Measurements from ENCODE around the gene KRT27.

DNA sequence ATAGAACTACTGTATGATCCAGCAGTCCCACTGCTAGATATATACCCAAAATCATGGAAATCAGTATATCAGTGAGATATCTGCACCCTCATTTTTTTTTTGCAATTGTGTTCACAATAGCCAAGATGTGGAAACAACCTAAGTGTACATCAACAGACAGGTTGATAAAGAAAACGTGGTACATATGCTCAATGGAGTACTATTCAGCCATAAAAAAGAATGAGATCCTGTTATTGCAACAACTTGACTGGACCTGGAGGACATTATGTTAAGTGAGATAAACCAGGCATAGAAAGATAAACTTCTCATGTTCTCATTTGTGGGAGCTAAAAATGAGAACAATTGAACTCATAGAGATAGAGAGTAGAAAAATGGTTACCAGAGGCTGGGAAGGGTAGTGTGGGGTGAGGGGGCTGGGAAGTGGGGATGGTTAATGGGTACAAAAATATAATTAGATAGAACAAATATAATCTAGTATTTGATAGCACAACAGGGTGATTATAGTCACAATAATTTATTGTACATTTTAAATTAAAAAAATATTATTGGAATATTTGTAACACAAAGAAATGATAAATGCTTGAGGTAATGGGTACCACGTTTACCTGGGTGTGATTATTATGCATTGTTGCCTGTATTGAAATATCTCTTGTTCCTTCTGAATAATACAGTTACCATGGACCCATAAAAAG is 47.9 kb upstream of the KRT27 start:
- TF ChIP-seq, protein P1, sequence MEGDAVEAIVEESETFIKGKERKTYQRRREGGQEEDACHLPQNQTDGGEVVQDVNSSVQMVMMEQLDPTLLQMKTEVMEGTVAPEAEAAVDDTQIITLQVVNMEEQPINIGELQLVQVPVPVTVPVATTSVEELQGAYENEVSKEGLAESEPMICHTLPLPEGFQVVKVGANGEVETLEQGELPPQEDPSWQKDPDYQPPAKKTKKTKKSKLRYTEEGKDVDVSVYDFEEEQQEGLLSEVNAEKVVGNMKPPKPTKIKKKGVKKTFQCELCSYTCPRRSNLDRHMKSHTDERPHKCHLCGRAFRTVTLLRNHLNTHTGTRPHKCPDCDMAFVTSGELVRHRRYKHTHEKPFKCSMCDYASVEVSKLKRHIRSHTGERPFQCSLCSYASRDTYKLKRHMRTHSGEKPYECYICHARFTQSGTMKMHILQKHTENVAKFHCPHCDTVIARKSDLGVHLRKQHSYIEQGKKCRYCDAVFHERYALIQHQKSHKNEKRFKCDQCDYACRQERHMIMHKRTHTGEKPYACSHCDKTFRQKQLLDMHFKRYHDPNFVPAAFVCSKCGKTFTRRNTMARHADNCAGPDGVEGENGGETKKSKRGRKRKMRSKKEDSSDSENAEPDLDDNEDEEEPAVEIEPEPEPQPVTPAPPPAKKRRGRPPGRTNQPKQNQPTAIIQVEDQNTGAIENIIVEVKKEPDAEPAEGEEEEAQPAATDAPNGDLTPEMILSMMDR (IDR thresholded peaks at IDR 0.05 in 2 of 3, conservative IDR thresholded peaks at IDR 0.05 in 1 of 3; ENCODE audit: control insufficient read depth in 2 of 3, extremely low read depth in 1 of 3, insufficient read depth in 1 of 3, low read depth in 3 of 3, low read length in 3 of 3): no peak
- TF ChIP-seq NBN (IDR thresholded peaks at IDR 0.05): no peak
- TF ChIP-seq, protein P2, sequence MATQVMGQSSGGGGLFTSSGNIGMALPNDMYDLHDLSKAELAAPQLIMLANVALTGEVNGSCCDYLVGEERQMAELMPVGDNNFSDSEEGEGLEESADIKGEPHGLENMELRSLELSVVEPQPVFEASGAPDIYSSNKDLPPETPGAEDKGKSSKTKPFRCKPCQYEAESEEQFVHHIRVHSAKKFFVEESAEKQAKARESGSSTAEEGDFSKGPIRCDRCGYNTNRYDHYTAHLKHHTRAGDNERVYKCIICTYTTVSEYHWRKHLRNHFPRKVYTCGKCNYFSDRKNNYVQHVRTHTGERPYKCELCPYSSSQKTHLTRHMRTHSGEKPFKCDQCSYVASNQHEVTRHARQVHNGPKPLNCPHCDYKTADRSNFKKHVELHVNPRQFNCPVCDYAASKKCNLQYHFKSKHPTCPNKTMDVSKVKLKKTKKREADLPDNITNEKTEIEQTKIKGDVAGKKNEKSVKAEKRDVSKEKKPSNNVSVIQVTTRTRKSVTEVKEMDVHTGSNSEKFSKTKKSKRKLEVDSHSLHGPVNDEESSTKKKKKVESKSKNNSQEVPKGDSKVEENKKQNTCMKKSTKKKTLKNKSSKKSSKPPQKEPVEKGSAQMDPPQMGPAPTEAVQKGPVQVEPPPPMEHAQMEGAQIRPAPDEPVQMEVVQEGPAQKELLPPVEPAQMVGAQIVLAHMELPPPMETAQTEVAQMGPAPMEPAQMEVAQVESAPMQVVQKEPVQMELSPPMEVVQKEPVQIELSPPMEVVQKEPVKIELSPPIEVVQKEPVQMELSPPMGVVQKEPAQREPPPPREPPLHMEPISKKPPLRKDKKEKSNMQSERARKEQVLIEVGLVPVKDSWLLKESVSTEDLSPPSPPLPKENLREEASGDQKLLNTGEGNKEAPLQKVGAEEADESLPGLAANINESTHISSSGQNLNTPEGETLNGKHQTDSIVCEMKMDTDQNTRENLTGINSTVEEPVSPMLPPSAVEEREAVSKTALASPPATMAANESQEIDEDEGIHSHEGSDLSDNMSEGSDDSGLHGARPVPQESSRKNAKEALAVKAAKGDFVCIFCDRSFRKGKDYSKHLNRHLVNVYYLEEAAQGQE (IDR thresholded peaks at IDR 0.05; ENCODE audit: low read depth, low read length): no peak
- TF ChIP-seq PAX5 (IDR thresholded peaks at IDR 0.05; ENCODE audit: borderline replicate concordance, low read depth, low read length): no peak
- TF ChIP-seq SUZ12 (IDR thresholded peaks at IDR 0.05; ENCODE audit: unreplicated experiment): no peak
- no peak for TF ChIP-seq RCOR1 (conservative IDR thresholded peaks at IDR 0.05; ENCODE audit: low read depth, low read length)
- no peak for TF ChIP-seq POLR2AphosphoS2 (IDR thresholded peaks at IDR 0.05; ENCODE audit: low read depth, low read length)
- TF ChIP-seq, protein P3, sequence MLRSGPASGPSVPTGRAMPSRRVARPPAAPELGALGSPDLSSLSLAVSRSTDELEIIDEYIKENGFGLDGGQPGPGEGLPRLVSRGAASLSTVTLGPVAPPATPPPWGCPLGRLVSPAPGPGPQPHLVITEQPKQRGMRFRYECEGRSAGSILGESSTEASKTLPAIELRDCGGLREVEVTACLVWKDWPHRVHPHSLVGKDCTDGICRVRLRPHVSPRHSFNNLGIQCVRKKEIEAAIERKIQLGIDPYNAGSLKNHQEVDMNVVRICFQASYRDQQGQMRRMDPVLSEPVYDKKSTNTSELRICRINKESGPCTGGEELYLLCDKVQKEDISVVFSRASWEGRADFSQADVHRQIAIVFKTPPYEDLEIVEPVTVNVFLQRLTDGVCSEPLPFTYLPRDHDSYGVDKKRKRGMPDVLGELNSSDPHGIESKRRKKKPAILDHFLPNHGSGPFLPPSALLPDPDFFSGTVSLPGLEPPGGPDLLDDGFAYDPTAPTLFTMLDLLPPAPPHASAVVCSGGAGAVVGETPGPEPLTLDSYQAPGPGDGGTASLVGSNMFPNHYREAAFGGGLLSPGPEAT (IDR thresholded peaks at IDR 0.05; ENCODE audit: low read depth): no peak
- no peak for TF ChIP-seq ASH2L (IDR thresholded peaks at IDR 0.05; ENCODE audit: borderline replicate concordance, low read depth)
- no peak for TF ChIP-seq ZZZ3 (IDR thresholded peaks at IDR 0.05; ENCODE audit: control insufficient read depth, insufficient read length, low read depth)
- no peak for TF ChIP-seq CHD2 (IDR thresholded peaks at IDR 0.05; ENCODE audit: borderline replicate concordance, low read depth, low read length)
- no peak for TF ChIP-seq EZH2 (IDR thresholded peaks at IDR 0.05; ENCODE audit: borderline replicate concordance, control insufficient read depth, low read depth, low read length)
- TF ChIP-seq POLR2AphosphoS5 (IDR thresholded peaks at IDR 0.05; ENCODE audit: low read length): no peak

Data from GM12878 (cell line).